ENCODE results near the gene NAXE.
A peak's percentile ranks its signal among the peaks of the same experiment; 100 is the strongest.

NAXE gene

DNA sequence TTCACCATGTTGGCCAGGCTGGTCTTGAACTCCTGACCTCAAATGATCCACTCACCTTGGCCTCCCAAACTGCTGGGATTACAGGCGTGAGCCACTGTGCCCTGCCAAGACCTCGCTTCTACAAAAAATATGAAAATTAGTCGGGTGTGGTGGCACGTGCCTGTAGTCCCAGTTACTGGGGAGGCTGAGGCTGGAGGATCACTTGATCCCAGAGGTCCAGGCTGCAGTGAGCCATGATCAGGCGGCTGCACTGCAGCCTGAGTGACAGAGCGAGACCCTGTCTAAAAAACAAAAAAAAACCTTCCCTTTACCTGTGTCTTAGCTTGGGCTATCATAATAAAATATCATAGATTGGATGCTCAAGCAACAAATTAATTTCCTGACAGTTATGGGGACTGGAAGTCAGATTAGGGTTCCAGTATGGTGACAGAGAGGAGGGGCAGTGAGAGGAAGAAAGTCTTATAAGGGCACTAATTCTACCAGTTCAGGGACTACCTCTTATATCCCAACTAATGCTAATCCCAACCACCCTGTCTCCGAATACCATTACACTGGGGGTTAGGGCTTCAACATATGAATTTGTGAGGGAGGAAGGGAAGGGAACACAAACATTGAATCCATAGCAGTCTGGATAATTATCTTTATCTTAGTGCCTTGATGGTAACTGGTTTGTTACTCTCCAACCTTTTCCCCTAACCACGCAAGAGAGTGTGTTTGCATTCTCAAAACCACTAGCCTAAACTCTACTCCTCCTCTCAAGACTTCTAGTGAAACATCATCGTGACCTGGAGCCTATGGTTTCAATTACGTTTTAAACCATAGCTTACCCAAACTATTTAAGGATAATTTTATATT is 1.0 kb upstream of the NAXE start:
- peak; percentile 61 for FAIRE-seq
- TF ChIP-seq PAX5 (IDR thresholded peaks at IDR 0.05; ENCODE audit: insufficient read depth, low read length, severe bottlenecking), result no peak
- TF ChIP-seq SPI1 (IDR thresholded peaks at IDR 0.05; ENCODE audit: low read depth, low read length), result no peak
- no peak for TF ChIP-seq POU2F2 (IDR thresholded peaks at IDR 0.05; ENCODE audit: low read depth, low read length)
- TF ChIP-seq POLR2AphosphoS5 (IDR thresholded peaks at IDR 0.05; ENCODE audit: low read depth, low read length), result peak; percentile 72; the same call in 1 of the 2 replicates
- TF ChIP-seq POLR2A (IDR thresholded peaks at IDR 0.05; ENCODE audit: low read depth, low read length), result peak; percentile 75; the same call in 1 of the 2 replicates
- TF ChIP-seq TAF1 (IDR thresholded peaks at IDR 0.05; ENCODE audit: low read depth, low read length), result no peak
- DNase-seq (ENCODE audit: insufficient read length, low spot score), result no peak

DNA sequence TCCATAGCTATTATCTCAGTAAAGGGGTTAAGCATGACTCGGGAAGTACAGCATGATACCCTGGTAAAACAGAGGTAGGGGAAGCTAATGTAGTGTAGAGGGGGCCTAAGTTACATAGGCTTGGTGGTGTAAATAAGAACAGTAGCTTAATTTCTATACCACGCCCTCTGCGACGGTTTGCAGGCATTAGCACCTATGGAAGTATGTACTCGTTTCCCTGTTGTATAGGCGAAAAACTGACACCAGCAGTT is 470 bp upstream of the NAXE start:
- TF ChIP-seq POU2F2 (IDR thresholded peaks at IDR 0.05; ENCODE audit: low read depth, low read length), result no peak
- TF ChIP-seq POLR2AphosphoS5 (IDR thresholded peaks at IDR 0.05; ENCODE audit: low read depth, low read length), result no peak
- no peak for TF ChIP-seq POLR2A (IDR thresholded peaks at IDR 0.05; ENCODE audit: low read depth, low read length)
- TF ChIP-seq SPI1 (IDR thresholded peaks at IDR 0.05; ENCODE audit: low read depth, low read length), result no peak
- no peak for TF ChIP-seq PAX5 (IDR thresholded peaks at IDR 0.05; ENCODE audit: insufficient read depth, low read length, severe bottlenecking)
- TF ChIP-seq TAF1 (IDR thresholded peaks at IDR 0.05; ENCODE audit: low read depth, low read length), result no peak
- DNase-seq (ENCODE audit: insufficient read length, low spot score), result no peak
- no peak for FAIRE-seq

DNA sequence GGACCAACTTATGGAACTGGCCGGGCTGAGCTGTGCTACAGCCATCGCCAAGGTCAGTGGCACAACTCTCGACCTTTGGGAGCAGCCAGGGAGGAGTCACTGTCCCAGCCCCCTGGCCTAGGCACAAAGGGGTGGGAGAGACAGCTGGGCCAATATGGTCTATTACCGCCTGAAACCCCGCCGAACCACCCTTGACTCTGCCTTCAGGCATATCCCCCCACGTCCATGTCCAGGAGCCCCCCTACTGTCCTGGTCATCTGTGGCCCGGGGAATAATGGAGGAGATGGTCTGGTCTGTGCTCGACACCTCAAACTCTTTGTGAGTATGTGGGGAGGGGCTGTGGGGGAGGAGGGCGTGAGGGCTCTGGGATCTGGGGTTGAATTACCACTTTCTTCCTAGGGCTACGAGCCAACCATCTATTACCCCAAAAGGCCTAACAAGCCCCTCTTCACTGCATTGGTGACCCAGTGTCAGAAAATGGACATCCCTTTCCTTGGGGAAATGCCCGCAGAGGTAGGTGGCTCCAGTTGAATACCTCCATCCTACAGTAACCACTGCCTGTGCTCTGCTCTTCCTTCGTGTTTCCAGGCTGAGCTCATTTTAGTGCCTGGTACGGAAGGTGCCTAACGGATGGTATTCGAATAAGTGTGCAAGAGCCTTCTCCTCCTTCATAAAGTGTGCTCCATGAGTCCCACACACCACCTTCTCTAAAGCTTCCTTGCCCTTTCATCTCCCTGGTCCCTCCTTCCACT is 758 bp downstream of the NAXE start:
- DNase-seq (ENCODE audit: insufficient read length, low spot score) (no peak), FAIRE-seq (no peak)
- TF ChIP-seq TAF1 (IDR thresholded peaks at IDR 0.05; ENCODE audit: low read depth, low read length) (no peak), PAX5 (IDR thresholded peaks at IDR 0.05; ENCODE audit: insufficient read depth, low read length, severe bottlenecking) (no peak), SPI1 (IDR thresholded peaks at IDR 0.05; ENCODE audit: low read depth, low read length) (no peak), POLR2A (IDR thresholded peaks at IDR 0.05; ENCODE audit: low read depth, low read length) (peak; percentile 61), POLR2AphosphoS5 (IDR thresholded peaks at IDR 0.05; ENCODE audit: low read depth, low read length) (peak; percentile 68; the same call in 1 of the 2 replicates), POU2F2 (IDR thresholded peaks at IDR 0.05; ENCODE audit: low read depth, low read length) (no peak)

DNA sequence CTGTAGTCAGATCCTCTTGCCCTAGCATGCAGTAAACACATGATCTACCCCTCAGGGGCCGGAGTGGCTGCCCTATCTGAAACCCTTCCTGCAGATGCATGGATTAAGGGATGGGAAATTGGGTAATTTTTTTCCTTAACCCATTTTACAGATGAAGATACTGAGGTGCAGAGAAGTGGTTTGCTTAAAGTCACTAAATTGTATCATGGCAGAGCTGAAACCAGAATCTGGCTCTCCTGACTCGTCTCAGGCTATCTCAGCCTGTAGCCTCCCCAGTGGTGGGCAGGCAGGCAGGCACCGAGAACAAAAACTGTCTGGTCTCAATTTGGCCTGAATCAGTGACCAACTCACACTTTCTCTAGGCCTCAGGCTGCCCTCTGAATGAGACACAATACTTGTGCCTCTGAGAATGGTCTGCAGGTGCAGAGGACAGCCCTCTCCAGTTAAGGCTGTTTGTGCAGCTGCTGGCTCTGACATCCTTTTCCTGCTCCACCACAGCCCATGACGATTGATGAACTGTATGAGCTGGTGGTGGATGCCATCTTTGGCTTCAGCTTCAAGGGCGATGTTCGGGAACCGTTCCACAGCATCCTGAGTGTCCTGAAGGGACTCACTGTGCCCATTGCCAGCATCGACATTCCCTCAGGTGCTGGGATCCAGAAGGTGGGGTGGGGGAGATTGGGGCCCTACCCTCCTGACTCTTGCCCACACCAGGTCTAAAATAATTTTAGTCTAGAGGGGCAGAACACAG is 1.5 kb downstream of the NAXE start:
- no peak for FAIRE-seq
- TF ChIP-seq PAX5 (IDR thresholded peaks at IDR 0.05; ENCODE audit: insufficient read depth, low read length, severe bottlenecking), result no peak
- no peak for TF ChIP-seq TAF1 (IDR thresholded peaks at IDR 0.05; ENCODE audit: low read depth, low read length)
- TF ChIP-seq POU2F2 (IDR thresholded peaks at IDR 0.05; ENCODE audit: low read depth, low read length), result no peak
- TF ChIP-seq POLR2AphosphoS5 (IDR thresholded peaks at IDR 0.05; ENCODE audit: low read depth, low read length), result no peak
- peak; percentile 19; the same call in 1 of the 2 replicates for TF ChIP-seq POLR2A (IDR thresholded peaks at IDR 0.05; ENCODE audit: low read depth, low read length)
- no peak for TF ChIP-seq SPI1 (IDR thresholded peaks at IDR 0.05; ENCODE audit: low read depth, low read length)

DNA sequence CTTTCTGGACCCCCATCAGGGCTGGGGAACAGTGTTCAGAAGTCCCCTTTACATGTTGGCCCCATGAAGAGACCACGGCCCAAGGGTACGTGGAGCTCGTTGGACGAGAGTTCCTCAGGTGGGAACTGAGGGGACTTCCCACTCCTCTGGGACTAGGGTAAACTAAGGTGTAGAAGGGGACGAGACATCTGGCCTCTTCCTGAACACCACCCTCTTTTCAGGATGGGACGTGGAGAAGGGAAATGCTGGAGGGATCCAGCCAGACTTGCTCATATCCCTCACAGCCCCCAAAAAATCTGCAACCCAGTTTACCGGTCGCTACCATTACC is 2.0 kb downstream of the NAXE start:
- DNase-seq (ENCODE audit: insufficient read length, low spot score) (no peak), FAIRE-seq (no peak)
- peak; percentile 13; the same call in 1 of the 2 replicates for TF ChIP-seq POLR2A (IDR thresholded peaks at IDR 0.05; ENCODE audit: low read depth, low read length)
- no peak for TF ChIP-seq POU2F2 (IDR thresholded peaks at IDR 0.05; ENCODE audit: low read depth, low read length)
- TF ChIP-seq SPI1 (IDR thresholded peaks at IDR 0.05; ENCODE audit: low read depth, low read length), result no peak
- TF ChIP-seq TAF1 (IDR thresholded peaks at IDR 0.05; ENCODE audit: low read depth, low read length), result no peak

More for the DNA sequence above, 1.5 kb downstream of the NAXE start:
- DNase-seq (ENCODE audit: insufficient read length, low spot score), result no peak

DNA sequence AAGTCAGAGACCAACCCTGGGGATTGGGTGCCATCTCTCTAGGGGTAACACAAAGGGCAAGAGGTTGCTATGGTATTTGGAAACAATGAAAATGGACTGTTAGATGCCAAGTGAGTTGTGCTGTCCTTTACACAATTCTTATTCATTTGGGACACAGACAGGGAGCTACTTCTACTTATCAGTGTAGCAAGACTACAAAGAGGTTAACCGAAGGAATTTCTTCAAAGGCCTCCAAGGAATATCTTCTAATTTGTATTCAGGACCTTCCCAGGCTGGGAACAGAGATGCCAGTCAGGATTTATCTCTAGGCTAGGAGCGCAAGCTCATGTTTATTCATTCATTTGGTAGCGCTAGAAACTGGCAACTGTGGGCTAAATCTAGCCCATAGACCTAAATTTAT is 2.6 kb downstream of the NAXE start:
- FAIRE-seq (no peak), DNase-seq (ENCODE audit: insufficient read length, low spot score) (no peak)
- TF ChIP-seq SPI1 (IDR thresholded peaks at IDR 0.05; ENCODE audit: low read depth, low read length) (no peak), PAX5 (IDR thresholded peaks at IDR 0.05; ENCODE audit: insufficient read depth, low read length, severe bottlenecking) (no peak), POLR2A (IDR thresholded peaks at IDR 0.05; ENCODE audit: low read depth, low read length) (no peak), TAF1 (IDR thresholded peaks at IDR 0.05; ENCODE audit: low read depth, low read length) (no peak), POU2F2 (IDR thresholded peaks at IDR 0.05; ENCODE audit: low read depth, low read length) (no peak), POLR2AphosphoS5 (IDR thresholded peaks at IDR 0.05; ENCODE audit: low read depth, low read length) (no peak)

DNA sequence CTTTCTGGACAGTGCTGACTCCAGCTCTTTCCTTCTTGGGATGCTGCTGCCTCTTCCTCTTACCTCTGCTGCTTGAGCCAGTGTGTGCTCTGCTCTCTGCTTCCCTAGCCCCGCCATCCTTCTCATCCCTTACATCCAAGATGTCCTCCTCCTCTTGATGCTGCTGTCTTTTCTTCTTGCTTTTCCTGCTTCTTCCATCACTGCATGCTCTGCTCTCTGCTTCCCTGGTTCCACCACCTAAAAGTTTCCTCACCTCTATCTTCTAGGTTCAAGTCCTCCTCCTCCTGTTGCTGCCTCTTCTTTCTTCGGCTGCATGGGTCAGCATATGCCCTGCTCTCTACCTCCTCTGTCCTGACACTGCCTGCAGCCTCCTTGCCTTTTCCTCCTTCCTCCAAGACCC is 3.4 kb downstream of the NAXE start:
- FAIRE-seq (no peak), DNase-seq (ENCODE audit: insufficient read length, low spot score) (no peak)
- no peak for TF ChIP-seq POLR2A (IDR thresholded peaks at IDR 0.05; ENCODE audit: low read depth, low read length)
- peak; percentile 65 for TF ChIP-seq POLR2AphosphoS5 (IDR thresholded peaks at IDR 0.05; ENCODE audit: low read depth, low read length)
- no peak for TF ChIP-seq SPI1 (IDR thresholded peaks at IDR 0.05; ENCODE audit: low read depth, low read length)
- no peak for TF ChIP-seq PAX5 (IDR thresholded peaks at IDR 0.05; ENCODE audit: insufficient read depth, low read length, severe bottlenecking)
- TF ChIP-seq TAF1 (IDR thresholded peaks at IDR 0.05; ENCODE audit: low read depth, low read length), result no peak

DNA sequence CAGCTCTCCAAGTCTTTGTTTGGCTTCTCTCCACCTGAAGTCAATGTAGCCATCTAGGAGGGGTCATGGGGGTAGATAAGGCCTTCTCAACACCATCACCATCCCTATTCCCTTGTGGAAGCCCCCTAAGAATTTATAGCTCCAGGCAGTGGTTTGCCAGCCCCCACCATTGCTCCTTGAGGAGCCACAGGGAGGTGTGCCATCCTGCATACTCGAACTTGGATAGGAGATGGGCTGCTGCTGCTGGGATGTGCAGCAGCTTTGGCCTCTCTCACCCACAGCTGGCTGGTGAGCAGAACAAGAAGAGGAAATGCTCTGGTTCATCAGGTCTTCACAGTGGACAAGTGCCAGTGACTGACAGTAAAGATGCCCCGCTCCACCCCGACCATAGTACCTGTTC is 4.8 kb downstream of the NAXE start:
- FAIRE-seq (no peak), DNase-seq (ENCODE audit: insufficient read length, low spot score) (no peak)
- TF ChIP-seq POLR2AphosphoS5 (IDR thresholded peaks at IDR 0.05; ENCODE audit: low read depth, low read length) (no peak), SPI1 (IDR thresholded peaks at IDR 0.05; ENCODE audit: low read depth, low read length) (no peak), TAF1 (IDR thresholded peaks at IDR 0.05; ENCODE audit: low read depth, low read length) (no peak), PAX5 (IDR thresholded peaks at IDR 0.05; ENCODE audit: insufficient read depth, low read length, severe bottlenecking) (no peak), POLR2A (IDR thresholded peaks at IDR 0.05; ENCODE audit: low read depth, low read length) (no peak), POU2F2 (IDR thresholded peaks at IDR 0.05; ENCODE audit: low read depth, low read length) (no peak)

DNA sequence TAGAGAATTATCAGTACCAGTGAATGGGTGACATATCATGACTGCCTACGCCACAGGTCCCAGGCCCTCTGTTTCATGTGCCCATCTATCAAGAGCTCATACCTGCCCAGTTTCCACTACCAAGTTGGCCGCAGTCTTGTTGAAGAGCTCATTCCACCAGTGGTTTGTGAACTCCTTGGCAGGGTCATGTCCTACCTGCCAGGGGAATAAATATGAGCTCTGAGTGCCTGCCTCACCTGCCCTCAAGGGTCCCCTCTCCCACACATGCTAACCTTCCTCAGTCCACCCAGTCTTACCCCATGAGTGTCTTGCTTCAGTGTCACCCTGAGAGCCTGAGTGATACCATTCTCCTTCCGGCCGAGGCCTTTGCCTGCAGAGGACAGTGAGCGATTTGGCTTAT is 6.5 kb downstream of the NAXE start:
- no peak for FAIRE-seq
- TF ChIP-seq POU2F2 (IDR thresholded peaks at IDR 0.05; ENCODE audit: low read depth, low read length) (no peak), TAF1 (IDR thresholded peaks at IDR 0.05; ENCODE audit: low read depth, low read length) (no peak), PAX5 (IDR thresholded peaks at IDR 0.05; ENCODE audit: insufficient read depth, low read length, severe bottlenecking) (no peak), POLR2A (IDR thresholded peaks at IDR 0.05; ENCODE audit: low read depth, low read length) (no peak), SPI1 (IDR thresholded peaks at IDR 0.05; ENCODE audit: low read depth, low read length) (no peak), POLR2AphosphoS5 (IDR thresholded peaks at IDR 0.05; ENCODE audit: low read depth, low read length) (no peak)
- DNase-seq (ENCODE audit: insufficient read length, low spot score), result no peak

Data from GM12891 (cell line).